ENCODE measurements around the gene CDK14.

CDK14 gene

GRCh38 chr7:90951229-90951628 lies 355.1 kb downstream of the CDK14 start:
- no peak for DNase-seq (ENCODE audit: low read depth)

- DNase-seq (ENCODE audit: low read depth), result no peak
These were observed 356.1 kb downstream of the CDK14 start for GRCh38 chr7:90951986-90952954.

- DNase-seq (ENCODE audit: low read depth), result no peak
These were observed 359.6 kb downstream of the CDK14 start for GRCh38 chr7:90955641-90956207.

- DNase-seq (ENCODE audit: low read depth), result no peak
These were observed 361.8 kb downstream of the CDK14 start for GRCh38 chr7:90957883-90958282.

GRCh38 chr7:90958647-90959046 lies 362.5 kb downstream of the CDK14 start:
- peak; percentile 40 for DNase-seq (ENCODE audit: low read depth)

- no peak for DNase-seq (ENCODE audit: low read depth)
These were observed 365.1 kb downstream of the CDK14 start for GRCh38 chr7:90961037-90961725.

- no peak for DNase-seq (ENCODE audit: low read depth)
These were observed 369.1 kb downstream of the CDK14 start for GRCh38 chr7:90965211-90965610.

- no peak for DNase-seq (ENCODE audit: low read depth)
These were observed 370.2 kb downstream of the CDK14 start for GRCh38 chr7:90966346-90966745.

GRCh38 chr7:90968871-90969270 lies 372.8 kb downstream of the CDK14 start:
- no peak for DNase-seq (ENCODE audit: low read depth)

- no peak for DNase-seq (ENCODE audit: low read depth)
These were observed 376.9 kb downstream of the CDK14 start for GRCh38 chr7:90972906-90973550.

GRCh38 chr7:90977056-90977455 lies 380.9 kb downstream of the CDK14 start:
- no peak for DNase-seq (ENCODE audit: low read depth)

GRCh38 chr7:90980545-90980944 lies 384.4 kb downstream of the CDK14 start:
- no peak for DNase-seq (ENCODE audit: low read depth)

GRCh38 chr7:90982228-90982627 lies 386.1 kb downstream of the CDK14 start:
- DNase-seq (ENCODE audit: low read depth), result no peak

GRCh38 chr7:90984692-90985091 lies 388.6 kb downstream of the CDK14 start:
- no peak for DNase-seq (ENCODE audit: low read depth)

GRCh38 chr7:90988516-90988915 lies 392.4 kb downstream of the CDK14 start:
- DNase-seq (ENCODE audit: low read depth), result no peak

GRCh38 chr7:90988996-90989765 lies 393.1 kb downstream of the CDK14 start:
- no peak for DNase-seq (ENCODE audit: low read depth)

- no peak for DNase-seq (ENCODE audit: low read depth)
These were observed 398.0 kb downstream of the CDK14 start for GRCh38 chr7:90994121-90994520.

GRCh38 chr7:90994601-90995000 lies 398.5 kb downstream of the CDK14 start:
- DNase-seq (ENCODE audit: low read depth), result no peak

GRCh38 chr7:90995996-90996395 lies 399.9 kb downstream of the CDK14 start:
- no peak for DNase-seq (ENCODE audit: low read depth)

GRCh38 chr7:90999989-91000979 lies 404.2 kb downstream of the CDK14 start:
- no peak for DNase-seq (ENCODE audit: low read depth)
